ENCODE data around the gene LRRTM4.
"Not testable (repeated sequence)": the region's sequence is repeated elsewhere in the genome, so short reads cannot be mapped to it uniquely, and the experiment has no call there.

Gene LRRTM4

DNA sequence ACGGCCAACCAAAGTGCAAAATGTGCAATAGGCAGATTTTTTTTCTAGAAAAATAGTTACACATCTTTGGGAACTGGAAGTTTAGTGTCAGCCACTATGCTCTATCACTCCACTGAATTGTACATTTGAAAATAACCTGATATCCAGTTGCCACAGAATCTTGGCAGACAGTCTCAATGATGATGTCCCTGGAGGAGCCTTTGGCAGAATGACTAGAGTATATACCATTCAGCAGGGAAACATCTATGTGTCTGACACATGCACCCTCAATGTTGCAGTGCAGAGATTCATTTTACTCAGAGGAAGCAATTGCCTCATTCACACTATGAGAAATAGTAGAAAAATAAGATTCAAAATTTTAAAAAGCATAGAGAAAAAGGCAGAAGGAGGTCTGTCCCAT lies 475.8 kb downstream of the LRRTM4 start:
- no peak for DNase-seq

DNA sequence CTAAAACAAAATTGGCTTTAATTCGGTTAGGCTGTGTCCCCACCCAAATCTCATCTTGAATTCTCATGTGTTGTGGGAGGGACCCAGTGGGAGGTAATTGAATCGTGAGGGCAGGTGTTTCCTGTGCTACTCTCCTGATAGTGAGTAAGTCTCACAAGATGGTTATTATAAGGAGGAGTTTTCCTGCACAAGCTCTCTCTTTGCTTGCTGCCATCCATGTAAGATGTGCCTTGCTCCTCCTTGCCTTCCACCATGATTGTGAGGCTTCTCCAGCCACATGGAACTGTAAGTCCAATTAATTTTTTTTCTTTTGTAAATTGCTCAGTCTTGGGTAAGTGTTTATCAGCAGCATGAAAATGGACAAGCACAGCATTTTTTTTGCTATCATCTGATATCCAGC lies 476.7 kb downstream of the LRRTM4 start:
- not testable (repeated sequence) for DNase-seq

DNA sequence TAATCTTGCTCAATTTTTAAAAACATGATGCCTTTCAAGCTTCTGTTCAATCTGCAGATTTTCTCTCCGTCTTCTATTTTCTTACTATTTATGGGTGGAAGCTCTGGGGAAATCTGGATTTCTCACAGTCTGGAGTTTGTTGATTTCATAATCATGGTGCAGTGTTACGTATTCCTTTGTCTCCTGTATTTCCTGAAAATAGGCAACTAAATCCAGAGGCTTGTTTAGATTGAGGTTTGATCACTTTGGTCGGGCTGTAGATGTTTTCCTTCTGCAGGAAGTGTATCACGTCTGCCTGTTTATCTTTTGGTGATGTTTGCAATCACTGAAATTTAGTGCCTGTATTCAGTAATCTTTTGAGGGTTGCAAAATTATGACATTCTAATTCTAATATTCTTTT lies 487.7 kb downstream of the LRRTM4 start:
- no peak for DNase-seq

DNA sequence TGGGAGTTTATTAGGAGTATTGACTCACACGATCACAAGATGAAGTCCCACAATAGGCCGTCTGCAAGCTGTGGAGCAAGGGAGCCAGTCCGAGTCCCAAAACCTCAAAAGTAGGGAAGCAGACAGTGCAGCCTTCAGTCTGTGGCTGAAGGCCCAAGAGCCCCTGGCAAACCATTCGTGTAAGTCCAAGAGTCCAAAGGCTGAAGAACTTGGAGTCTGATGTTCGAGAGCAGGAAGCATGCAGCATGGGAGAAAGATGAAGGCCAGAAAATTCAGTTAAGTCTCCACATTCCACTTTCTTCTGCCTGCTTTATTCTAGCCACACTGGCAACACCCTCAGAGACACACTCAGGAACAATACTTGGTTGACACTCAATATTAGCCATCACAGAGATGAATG lies 492.9 kb downstream of the LRRTM4 start:
- DNase-seq: not testable (repeated sequence)

DNA sequence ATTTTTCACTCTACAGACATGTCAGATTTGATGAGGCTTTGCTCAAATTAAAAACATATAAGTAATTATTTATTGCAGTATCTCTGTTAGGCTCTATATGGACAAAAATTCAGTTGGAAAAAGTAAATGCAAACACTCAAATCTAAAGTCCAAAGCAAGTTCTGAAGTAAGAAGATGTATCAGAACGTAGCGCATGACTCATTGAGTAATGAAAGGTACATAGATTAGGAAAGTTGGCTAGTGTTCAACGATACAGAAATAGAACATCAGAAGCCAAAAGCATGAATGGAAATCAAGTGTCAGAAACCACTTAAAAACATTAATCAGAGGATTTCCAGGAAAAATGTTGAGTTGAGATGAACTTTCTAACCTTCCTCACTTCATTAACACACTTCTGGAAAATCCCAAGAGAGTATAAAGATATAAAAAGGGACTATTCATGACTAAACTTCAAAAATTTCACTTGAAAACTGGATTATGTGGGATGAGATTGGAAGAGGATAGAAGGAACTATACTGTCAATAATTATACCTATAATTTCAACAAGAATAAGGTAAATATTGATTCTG lies 494.1 kb downstream of the LRRTM4 start:
- DNase-seq: no peak

DNA sequence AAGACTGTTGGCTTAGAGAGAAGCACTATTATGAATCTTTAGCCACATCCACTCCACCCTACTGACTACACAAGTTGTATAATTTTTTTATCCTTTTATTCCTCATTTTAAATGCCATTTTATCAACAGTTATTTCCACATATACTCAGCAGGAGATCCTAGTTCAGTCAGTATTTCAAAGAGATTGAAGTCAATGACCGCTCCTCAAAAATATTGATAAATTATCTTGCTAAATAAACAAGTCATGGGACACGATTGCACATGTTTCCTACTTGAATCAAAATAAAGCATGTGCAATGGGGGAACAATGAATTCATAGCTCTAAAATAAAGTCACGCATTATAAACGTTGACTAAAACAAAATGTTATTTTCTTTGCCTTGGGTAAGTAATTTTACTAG lies 496.5 kb downstream of the LRRTM4 start:
- DNase-seq: no peak

DNA sequence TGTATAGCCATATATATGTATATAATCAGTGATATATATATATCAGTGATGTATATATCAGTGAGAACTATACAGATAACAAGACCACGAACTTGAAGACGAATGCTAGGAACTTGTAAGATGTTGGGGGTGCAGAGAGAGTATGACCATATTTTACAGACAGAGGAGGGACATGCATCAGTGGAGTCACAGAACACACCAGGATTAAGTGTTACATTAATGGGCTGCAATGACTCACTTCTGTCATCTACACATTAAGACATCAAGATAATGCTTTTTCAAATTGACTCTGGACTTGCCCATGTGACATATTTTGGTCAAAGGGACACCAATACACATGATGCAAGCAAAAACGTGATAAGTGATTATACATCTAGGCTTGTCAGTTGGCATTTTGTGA lies 501.0 kb downstream of the LRRTM4 start:
- DNase-seq: no peak

DNA sequence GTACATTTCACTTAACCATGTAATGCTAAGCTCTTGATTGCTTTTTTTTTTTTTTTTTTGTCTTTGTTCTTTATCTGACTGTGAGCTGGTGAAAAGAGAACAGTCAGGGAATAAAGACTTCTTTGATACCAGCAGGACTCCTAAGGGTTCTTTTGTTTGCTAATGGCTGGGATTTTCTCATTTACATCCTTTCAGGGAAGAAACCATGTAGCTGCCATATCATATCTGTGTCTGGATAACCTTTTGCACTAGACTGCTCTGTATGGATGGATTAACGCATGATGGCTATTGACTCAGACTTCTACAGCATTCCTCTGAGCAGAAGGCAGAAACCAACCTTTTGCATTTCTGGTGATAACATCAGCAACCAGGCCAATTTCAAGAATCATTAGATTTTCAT lies 504.0 kb downstream of the LRRTM4 start:
- DNase-seq: no peak

DNA sequence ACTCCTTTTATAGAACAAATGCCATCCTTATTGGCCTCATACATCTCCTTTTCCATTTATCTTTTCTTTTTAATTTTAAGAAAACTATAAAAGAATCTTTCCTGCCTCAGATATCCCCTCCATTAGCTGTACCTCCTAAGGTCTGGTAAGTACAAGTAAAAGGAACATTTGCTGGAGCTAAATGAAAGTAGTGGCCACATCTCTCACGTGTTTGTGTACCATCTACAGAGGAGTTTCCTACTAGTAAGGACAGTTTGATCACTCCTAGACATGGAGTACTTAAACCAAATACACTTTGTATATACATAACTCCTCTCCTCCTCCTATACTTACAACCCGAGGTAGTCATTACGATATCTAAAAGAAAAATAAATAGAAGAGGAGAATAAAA lies 504.8 kb downstream of the LRRTM4 start:
- DNase-seq: no peak

DNA sequence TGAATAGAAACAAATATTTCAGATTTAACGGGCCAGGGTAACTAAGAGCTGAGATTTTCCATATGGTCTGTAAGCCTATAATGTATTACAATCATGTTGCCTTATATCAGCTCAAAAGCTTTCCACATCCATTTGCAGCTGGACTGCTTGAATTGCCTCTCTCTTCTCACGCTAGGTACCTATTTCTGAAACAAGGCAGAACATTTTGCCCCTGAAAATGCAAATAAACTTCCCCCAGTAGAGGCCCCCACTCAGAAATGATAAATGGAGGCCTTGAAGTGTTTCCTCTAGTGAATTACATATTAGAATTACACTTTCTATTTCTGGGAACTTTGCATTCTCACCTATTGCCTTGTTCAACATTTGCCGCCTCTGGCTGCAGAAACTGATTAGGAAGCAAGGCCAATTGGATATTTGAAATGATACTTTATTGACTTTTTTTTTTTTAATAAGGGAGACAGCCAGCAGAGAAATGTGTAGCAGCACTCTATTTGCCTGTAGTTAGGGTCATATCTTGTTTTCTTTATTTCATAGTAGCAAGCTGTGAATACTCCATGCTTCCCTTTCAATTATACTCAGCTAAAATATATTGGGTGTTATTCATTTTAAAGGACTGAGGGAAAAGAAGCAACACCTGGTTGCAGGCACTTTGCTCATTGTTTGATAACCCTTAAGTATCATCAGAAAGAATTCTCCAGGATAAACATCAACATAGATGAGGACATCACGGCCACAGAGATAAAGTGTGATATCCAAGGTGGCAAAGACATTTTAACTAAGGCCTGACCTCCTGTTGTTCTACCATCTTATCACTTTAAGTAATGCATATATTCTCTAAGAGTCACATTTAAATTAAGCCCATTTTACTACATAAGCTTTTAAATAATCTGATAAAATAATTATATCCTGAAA lies 505.5 kb downstream of the LRRTM4 start:
- DNase-seq: no peak

DNA sequence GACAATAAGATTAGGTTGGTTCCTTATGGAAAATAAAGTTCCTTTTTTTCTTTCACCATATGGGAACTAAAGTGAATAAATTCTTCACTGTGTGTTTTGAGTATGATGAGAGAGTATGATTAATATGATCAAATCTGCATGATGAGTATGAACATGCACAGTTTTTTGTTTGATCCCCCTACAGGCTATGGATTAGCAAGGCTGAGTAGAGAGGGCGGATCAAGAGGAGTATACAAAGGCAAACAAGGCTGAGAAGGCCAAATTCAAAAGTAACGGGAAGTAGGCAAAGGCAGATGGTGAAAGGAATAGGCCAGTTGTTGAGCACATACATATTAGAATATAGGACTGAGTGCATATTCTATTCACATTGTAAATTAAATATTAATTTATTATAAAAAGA lies 508.2 kb downstream of the LRRTM4 start:
- DNase-seq: no peak

DNA sequence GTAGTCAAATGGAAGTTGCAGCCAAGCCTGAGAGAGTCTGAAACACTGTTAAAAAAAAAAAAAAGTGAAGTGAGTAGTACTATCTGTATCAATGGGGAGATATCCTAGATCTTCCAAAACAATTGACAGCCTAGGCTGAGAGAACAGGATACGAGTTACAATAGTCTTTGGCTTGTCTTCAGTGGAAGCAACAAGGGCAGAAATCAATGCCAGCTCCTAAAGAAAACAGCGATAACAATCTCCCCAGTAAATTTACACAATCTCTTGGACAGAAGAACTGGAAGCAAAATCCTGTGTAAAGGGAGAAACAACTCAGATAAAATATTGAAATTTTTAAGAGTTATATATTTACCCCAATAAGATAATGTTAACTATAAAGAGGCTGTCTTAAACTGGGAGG lies 508.7 kb downstream of the LRRTM4 start:
- DNase-seq: no peak

DNA sequence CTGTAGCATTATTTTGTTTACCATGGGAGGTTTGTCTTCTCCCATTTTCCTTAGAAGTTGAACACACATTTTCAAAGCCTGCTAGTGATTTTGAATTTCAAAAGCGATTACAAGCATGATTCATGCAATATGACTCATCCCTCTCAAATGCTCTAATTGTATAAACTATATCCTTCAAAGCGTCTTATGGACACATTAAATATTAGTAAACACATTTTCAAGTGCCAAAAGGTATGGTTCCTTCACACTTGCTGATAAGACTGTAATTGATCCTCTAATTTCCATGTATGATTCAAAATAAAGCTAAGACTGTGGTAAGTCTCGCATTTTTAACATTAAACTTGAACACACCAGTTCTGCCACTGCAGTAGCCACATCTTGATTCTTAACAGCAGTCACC lies 512.9 kb downstream of the LRRTM4 start:
- no peak for DNase-seq

DNA sequence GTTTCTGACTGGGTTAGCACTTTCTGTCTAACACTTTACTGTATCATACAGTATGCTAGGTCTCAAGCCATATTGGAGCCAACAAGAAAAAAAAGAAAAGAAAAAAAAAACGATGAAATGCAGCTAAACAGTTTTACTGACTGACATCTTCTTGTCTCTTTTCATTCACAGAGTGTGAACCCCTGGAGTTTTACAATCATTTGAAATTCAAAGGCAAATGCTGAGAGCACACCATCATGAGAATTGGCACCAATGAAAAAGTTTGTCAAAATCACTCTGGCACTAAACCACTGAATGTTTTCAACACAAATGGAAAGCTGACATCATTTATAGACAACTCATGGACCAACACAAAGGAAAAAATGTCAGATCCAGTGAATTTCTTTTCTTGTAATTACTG lies 513.3 kb downstream of the LRRTM4 start:
- DNase-seq: no peak

DNA sequence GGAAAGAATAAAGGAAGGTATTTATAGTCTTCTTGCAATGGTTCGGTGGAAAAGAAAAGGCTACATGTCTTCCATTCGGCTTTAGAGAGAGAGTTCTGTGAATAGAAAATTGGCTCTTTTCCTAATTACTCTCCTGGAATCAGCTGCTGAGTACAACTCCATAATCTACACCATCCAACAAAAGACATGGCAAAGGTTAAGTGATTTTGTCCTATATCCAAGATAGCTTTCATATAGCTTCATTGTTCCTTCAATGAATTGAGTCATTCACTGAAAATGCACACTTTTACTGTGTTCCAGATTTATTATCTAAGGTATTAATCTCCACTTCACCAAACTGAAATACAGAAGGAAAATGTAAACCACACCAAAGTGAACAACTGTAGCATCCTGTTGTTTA lies 514.5 kb downstream of the LRRTM4 start:
- no peak for DNase-seq

DNA sequence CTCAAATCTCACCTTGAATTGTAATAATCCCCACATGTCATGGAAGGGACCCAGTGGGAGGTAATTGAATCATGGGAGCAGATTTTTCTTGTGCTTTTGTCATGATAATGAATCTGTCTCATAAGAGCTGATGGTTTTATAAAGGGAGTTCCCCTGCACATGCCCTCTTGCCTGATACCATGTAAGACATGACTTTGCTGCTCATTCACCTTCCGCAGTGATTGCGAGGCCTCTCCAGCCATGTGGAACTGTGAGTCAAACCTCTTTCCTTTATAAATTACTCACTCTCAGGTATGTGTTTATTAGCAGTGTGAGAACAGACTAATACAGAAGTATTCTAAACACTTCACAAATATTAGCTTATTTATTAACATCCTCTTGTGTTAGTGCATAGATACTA lies 516.7 kb downstream of the LRRTM4 start:
- no peak for DNase-seq

DNA sequence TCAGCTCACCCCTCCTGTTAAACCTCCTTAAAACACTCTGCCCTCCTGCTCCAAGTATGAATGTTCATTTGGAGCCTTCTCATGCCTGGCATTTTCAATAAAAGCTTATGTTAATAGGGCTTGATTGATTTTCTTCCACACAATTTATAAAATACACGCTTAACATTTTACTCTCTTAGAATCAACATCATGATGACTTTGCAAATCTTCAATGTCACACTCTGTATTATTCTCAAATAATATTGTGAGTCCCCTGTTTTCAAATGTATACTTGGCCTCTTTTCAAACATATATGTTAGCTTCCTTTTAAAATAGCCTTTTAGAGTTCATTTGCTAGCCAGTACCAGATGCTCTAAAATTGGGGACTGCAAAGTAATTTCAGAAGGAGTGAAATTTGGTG lies 520.3 kb downstream of the LRRTM4 start:
- DNase-seq: no peak

DNA sequence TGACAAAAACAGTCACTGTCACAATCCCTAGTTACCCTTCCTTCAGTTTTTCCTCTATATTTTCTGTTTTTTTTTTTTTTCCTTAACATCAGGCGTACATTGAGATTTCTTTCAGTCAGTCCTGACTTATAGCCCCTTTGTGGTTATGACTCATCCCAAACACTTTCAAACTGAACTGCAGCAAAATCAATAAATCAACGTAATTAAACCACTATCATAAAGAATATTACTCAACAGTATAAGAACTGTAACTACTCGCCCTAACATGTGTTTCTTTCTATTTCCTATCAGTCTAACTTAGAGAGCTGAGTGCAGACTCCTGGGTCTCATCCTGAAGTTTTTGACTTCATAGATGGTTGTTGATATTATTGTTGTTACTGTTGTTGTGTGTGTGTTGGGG lies 523.5 kb downstream of the LRRTM4 start:
- DNase-seq: no peak

DNA sequence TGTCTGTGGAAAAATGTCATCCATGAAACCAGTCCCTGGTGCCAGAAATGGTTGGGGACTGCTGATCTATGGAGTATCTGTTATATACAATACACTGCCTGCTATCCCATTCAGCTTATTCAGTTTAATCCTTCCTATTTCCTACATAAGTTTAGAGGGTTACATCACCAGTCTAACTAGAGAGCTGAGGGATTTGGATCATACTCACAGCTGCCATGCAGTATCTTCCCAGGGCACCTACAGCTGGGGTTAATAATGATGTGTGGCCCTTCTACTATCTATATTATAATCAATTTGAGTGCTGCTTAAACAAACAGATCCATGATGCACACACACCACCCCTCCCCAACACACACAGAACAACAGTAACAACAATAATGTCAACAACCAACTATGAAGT lies 524.0 kb downstream of the LRRTM4 start:
- DNase-seq: no peak

DNA sequence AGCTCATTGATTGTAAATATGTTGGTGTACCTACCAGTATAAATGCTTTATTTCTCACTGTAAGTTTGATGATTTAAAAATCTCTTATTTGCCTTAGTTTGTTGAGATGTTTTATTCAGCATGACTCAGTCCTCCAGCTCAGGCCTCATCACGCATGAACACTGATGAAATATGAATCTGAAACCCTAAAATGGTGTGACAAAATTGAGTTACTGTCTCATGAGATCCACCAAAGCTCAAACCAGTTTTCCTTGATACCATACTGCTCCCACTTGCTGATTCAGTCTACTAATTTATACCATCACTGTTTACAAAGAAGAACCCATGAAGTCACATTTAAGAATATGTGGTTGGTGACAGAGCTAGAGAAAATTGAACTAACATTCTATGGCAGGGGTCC lies 524.9 kb downstream of the LRRTM4 start:
- no peak for DNase-seq

DNA sequence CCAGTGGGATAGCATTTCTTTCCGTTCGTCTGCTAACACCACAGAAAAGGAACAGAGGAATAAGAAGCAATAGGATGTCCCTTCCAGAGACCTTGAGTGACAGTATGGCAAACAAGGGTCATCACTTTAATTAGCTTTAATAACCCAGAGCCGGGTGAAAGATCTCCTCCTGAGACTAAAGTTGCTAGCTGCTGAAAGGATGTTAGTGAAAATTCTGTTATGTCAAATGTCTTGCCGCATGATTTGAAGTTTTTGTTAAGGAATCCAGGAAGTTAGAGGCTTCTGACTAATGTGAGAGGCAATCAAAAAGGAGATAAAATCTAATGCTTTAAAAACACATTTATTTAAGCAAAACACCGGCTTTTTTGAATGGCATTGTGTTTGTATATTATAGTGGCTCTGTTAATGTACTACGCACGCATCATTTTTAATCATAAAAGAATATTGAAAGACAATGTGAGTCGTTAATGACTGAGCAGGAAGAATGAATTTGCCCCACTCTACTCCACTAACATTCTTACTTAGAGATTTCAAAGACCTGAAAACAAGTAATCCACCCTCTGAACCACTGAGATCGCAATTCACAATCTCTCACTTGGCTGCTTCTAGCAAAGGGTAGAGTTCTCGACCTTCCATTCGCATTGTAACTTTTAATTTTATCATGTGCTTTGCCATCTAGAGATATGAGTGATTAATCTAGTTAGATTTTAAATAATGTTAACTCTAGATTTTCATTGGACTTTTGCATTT lies 536.6 kb downstream of the LRRTM4 start:
- no peak for DNase-seq

DNA sequence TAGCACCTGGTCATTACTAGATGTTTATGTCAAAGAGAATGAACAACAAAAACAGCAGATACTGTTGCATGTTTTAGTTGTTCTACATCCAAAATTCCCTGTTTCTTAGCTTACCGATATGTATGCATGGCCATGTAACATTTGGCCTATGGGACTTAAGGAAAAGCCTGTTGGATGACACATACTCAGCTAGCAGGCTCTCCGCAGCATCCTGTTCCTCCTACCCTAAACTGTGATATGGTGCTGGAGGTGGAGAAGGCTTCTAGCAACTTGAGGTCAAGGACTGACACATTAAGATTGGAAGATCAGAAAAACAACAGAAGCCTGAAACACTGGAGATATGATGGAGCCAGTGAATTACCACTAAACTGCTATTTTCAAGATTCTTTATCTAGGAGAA lies 537.8 kb downstream of the LRRTM4 start:
- no peak for DNase-seq

DNA sequence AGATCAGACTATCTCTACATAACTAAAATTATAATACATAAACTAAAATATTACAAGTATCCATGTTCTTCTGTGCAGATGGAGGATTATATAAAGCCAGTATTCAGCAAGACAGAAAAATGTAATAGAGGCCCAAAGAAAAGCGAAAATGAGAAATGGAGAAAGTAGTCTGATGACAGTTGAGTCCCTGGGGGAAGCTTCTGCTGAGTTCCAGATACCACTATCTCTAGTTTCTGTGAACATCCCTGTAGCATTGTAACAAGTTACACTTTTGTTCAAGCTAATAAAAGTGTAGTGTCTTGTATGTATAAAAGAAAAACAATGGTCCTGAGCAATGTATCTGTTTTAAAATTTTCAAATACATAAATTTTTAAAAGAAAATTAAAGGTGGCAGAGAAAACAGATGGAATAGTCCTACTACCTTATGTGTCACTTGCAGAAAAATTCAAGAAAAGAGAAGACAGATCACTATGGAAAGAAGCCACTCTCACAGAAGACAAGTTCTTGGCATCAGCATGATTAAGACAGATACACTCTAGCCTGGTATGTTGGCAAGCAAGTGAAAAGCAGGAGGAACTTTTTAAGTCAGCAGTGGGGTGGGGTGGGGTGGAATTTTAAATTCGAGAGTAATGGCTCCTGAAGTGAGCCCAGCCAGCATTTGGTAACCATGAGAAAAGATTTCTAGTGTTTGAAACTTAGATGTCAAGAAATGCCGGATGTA lies 541.9 kb downstream of the LRRTM4 start:
- DNase-seq: no peak

All from DMS153 (cell line).